Endodermal cell (in vitro differentiated cells): ENCODE measurements around the gene CRACDL. TPM values are rescaled to one million over a fixed set of nuclear protein-coding genes. Genes with fewer than 3 reads are reported as not detected.

ENCODE experiments used
- DNase-seq: peaks from one replicate; pipeline ENCODE4 v3.0.0-alpha.2; 2017
- H3K27ac ChIP-seq: 2 replicates; pipeline ENCODE4 v1.5.1; 2013; ENCODE audit warnings: mild to moderate bottlenecking, low read depth, low read length, moderate library complexity
- H3K27me3 ChIP-seq: 2 replicates; pipeline ENCODE4 v1.6.1; 2013; ENCODE audit warnings: mild to moderate bottlenecking, low read length, moderate library complexity; ENCODE audit not compliant: insufficient read depth, control insufficient read depth, poor library complexity, severe bottlenecking
- H3K36me3 ChIP-seq: 2 replicates; pipeline ENCODE4 v1.7.0; 2013; ENCODE audit warnings: mild to moderate bottlenecking, low read length, moderate library complexity; ENCODE audit not compliant: control insufficient read depth, insufficient read depth
- H3K4me1 ChIP-seq: one replicate; pipeline ENCODE4 v1.7.0; 2013; ENCODE audit warnings: low read length; ENCODE audit not compliant: control insufficient read depth, insufficient read depth
- H3K4me3 ChIP-seq: 2 replicates; pipeline ENCODE4 v1.5.1; 2013; ENCODE audit warnings: mild to moderate bottlenecking, low read length, moderate library complexity
- H3K9ac ChIP-seq: 2 replicates; pipeline ENCODE4 v1.6.1; 2013; ENCODE audit warnings: mild to moderate bottlenecking, low read length, moderate library complexity; ENCODE audit not compliant: poor library complexity, severe bottlenecking; ENCODE audit errors: extremely low read depth
- H3K9me3 ChIP-seq: 2 replicates; pipeline ENCODE4 v1.6.1; 2013; ENCODE audit warnings: mild to moderate bottlenecking, low read length, moderate library complexity; ENCODE audit not compliant: control insufficient read depth
- H3K27ac Mint-ChIP-seq: 2 replicates; pipeline ENCODE4 v1.8.0; 2020; ENCODE audit warnings: mixed read lengths
- H3K27me3 Mint-ChIP-seq: 2 replicates; pipeline ENCODE4 v1.8.0; 2021; ENCODE audit warnings: mild to moderate bottlenecking, mixed read lengths; ENCODE audit not compliant: insufficient read depth
- H3K36me3 Mint-ChIP-seq: 2 replicates; pipeline ENCODE4 v1.8.0; 2020; ENCODE audit warnings: low read depth, mixed read lengths
- H3K4me1 Mint-ChIP-seq: 2 replicates; pipeline ENCODE4 v1.8.0; 2020; ENCODE audit warnings: mixed read lengths
- H3K4me3 Mint-ChIP-seq: 2 replicates; pipeline ENCODE4 v1.8.0; 2020; ENCODE audit warnings: mild to moderate bottlenecking, moderate library complexity, mixed read lengths
- H3K9me3 Mint-ChIP-seq: 2 replicates; pipeline ENCODE4 v1.8.0; 2020; ENCODE audit warnings: mild to moderate bottlenecking, mixed read lengths
- CTCF ChIP-seq: fragments of 200-600 bp; sonication (generic); conservative IDR thresholded peaks from 2 replicates; pipeline ENCODE4 v1.5.0; 2021; ENCODE audit warnings: antibody characterized with exemption, mild to moderate bottlenecking
- WGBS, 2 experiments: methylation state at CpG; one replicate each; pipeline versions ENCODE4 v1.1.5 to v1.1.7; 2013; ENCODE audit warnings: missing lambda C conversion rate in 2 of 2, mixed read lengths in 1 of 2; ENCODE audit not compliant: insufficient coverage in 1 of 2, insufficient read length in 1 of 2; 5-methylcytosine and 5-hydroxymethylcytosine counted together
- total RNA-seq, 2 donors: library from RNA; stranded (reverse); fragmentation: NEBNext Ultra II Directional in 1 of 2; extraction: Animal tissue kit (Norgen Biotek cat#: 25700) in 1 of 2; gene quantifications; 2 replicates in 1 of 2; 3 replicates in 1 of 2; pipeline ENCODE4 v1.2.1, GENCODE V29; 2021

The CRACDL gene
- total RNA-seq, 2 donors from 2014 or later, result 0.26 to 0.31 TPM

- Histone ChIP-seq H3K4me1 (no peaks in the 10 kb centered on the region), H3K27ac (no peak overlapping the region), H3K9me3 (no peaks in the 10 kb centered on the region), H3K36me3 (no peaks in the 10 kb centered on the region), H3K27me3 (peaks cover 5% of the 10 kb centered on the region), H3K4me3 (no peak overlapping the region), H3K9ac (no peak overlapping the region)
- DNase-seq, result no peak
- H3K9me3 Mint-ChIP-seq, result no peaks in the 10 kb centered on the region
- H3K4me1 Mint-ChIP-seq, result no peaks in the 10 kb centered on the region
- peaks cover 4% of the 10 kb centered on the region for H3K27me3 Mint-ChIP-seq
- no peak overlapping the region for H3K27ac Mint-ChIP-seq
- H3K36me3 Mint-ChIP-seq, result no peaks in the 10 kb centered on the region
- TF ChIP-seq CTCF, result no peak
- WGBS, 2 experiments, result 81 to 91% methylated on average over 5 to 8 of the region's 8 CpGs
- H3K4me3 Mint-ChIP-seq, result no peak overlapping the region
Observed at GRCh38 chr2:98947554-98947953, 11.5 kb upstream of the CRACDL start.

DNA sequence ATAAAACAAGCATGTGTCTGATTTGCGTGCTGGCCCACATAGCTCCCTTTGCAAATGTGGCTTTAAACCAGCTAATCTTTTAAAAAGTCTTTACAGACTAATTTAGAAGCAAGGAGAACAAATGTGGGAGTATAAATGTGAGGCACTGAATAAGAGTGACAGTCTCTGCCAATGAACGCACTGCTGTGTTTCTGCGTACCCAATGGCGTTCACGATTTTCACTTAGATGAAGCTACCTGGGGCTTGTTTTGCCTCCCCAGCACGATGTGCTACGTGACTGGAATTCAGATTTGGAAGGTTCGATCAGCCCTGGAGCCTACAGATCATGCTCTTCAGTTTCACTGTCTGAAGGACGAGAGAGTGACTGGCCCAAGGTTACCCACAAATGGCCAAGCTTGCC is 10.8 kb upstream of the CRACDL start:
- H3K4me1 Mint-ChIP-seq, result no peaks in the 10 kb centered on the region
- Histone ChIP-seq H3K36me3 (no peaks in the 10 kb centered on the region), H3K9ac (no peak overlapping the region), H3K4me1 (no peaks in the 10 kb centered on the region), H3K4me3 (no peak overlapping the region), H3K9me3 (no peaks in the 10 kb centered on the region), H3K27me3 (no peaks in the 10 kb centered on the region), H3K27ac (no peak overlapping the region)
- 91% methylated on average over 9 of the region's 9 CpGs for WGBS, 2 experiments
- no peak for TF ChIP-seq CTCF
- H3K36me3 Mint-ChIP-seq, result no peaks in the 10 kb centered on the region
- DNase-seq, result no peak
- peaks cover 4% of the 10 kb centered on the region for H3K27me3 Mint-ChIP-seq
- H3K27ac Mint-ChIP-seq, result no peak overlapping the region
- H3K4me3 Mint-ChIP-seq, result no peak overlapping the region
- H3K9me3 Mint-ChIP-seq, result no peaks in the 10 kb centered on the region

- Histone ChIP-seq H3K27ac (no peak overlapping the region), H3K27me3 (peaks cover 1% of the 10 kb centered on the region), H3K36me3 (no peaks in the 10 kb centered on the region), H3K4me1 (no peaks in the 10 kb centered on the region), H3K4me3 (no peak overlapping the region), H3K9me3 (no peaks in the 10 kb centered on the region), H3K9ac (no peak overlapping the region)
- TF ChIP-seq CTCF, result no peak
- Mint-ChIP-seq H3K4me1 (no peaks in the 10 kb centered on the region), H3K4me3 (no peak overlapping the region), H3K9me3 (no peaks in the 10 kb centered on the region), H3K27me3 (peaks cover 6% of the 10 kb centered on the region), H3K27ac (no peak overlapping the region), H3K36me3 (no peaks in the 10 kb centered on the region)
- 80 to 100% methylated on average over 1 to 2 of the region's 2 CpGs for WGBS, 2 experiments
- no peak for DNase-seq
Observed at GRCh38 chr2:98944775-98945174, 8.8 kb upstream of the CRACDL start.
